ENCODE results near the gene PTRH2. TPM values are rescaled to one million over a fixed set of nuclear protein-coding genes. Genes with fewer than 3 reads are reported as not detected.

The PTRH2 gene
- total RNA-seq, 5 donors from 2014 or later (not counting 1 experiment from before 2014, with no cell fraction given): 5.4 to 18.8 (median 15.3) TPM

DNA sequence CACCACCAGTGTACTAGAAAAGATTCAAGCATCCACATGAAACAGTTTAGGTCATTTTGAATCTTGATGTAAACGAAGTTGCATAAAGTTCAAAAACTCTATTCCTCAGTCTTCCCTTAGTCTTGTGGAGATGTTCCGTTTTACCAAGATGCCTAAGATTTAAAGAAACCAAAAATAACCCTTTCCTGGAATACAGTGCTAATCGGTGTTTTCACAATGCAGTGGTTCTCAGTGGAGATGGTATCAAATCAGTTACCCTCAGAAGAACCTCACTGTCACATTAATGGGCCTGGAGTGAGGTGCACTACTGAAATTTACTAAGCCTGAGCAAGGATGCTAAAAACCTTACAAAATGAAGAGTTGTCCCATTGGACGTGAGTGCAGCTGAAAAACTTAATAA is 9.1 kb downstream of the PTRH2 start:
- Histone ChIP-seq H3K4me3 (ENCODE audit: control insufficient read depth in 1 of 2, extremely low read depth in 1 of 2, low read length in 1 of 2) (no peak overlapping the region), H3K27ac (ENCODE audit: low read length) (no peak overlapping the region), H3K27me3 (replicated peaks in 1 of 2; ENCODE audit: control insufficient read depth in 2 of 2, extremely low read depth in 1 of 2, insufficient read depth in 2 of 2, low read length in 1 of 2) (no peaks in the 10 kb centered on the region), H3K4me1 (ENCODE audit: control insufficient read depth in 1 of 2, extremely low read depth in 1 of 2, insufficient read depth in 2 of 2, low read length in 2 of 2) (peaks cover 2 to 8% of the 10 kb centered on the region in 2 experiments), H3K36me3 (ENCODE audit: control insufficient read depth in 2 of 2, extremely low read depth in 1 of 2, insufficient read depth in 1 of 2, low read length in 1 of 2) (peaks cover 6 to 69% of the 10 kb centered on the region in 2 donors), H3K9me3 (no peaks in the 10 kb centered on the region)
- Mint-ChIP-seq H3K4me1 (peaks cover 52 to 66% (median 54%) of the 10 kb centered on the region in 3 donors), H3K4me3 (no peak overlapping the region), H3K27ac (peak overlapping the region in 1 of 2 donors; percentile 17), H3K9me3 (no peaks in the 10 kb centered on the region), H3K36me3 (peaks cover 45% of the 10 kb centered on the region), H3K27me3 (no peaks in the 10 kb centered on the region)
- 50% methylated on average over 1 of the region's 4 CpGs for WGBS (ENCODE audit: insufficient coverage)
- no peak for DNase-seq
- POLR2A ChIA-PET: no interaction called here
- no peak for ATAC-seq (replicated peaks in 1 of 4)
- CTCF ChIA-PET: no interaction called here

DNA sequence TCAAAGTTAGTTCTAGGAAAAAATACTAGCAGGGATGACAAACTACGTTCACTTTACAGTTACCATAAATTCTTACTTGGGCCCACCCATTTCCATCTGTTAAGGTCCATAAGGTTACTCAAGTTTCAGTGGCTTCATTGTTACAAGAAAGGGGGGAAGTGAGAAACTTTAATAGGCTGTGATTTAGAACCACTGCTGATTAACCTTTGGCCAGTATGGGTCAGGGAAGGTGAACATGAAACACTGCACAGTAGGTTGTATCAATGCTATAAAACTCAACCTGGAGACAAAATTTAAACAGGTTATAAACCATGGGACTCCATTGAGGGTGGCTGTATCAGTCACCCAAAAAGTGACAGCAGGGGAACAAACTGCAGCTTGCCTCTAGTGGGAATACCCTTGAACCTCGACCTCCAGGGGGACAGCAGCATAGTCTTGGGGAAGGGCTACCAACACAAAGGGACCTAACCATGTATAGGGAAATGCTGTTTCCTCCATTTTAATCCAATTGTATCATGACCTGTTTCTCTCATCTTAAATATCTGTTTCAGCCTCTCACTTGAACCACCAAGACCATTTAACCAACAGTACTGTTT is 10.4 kb downstream of the PTRH2 start:
- Mint-ChIP-seq H3K9me3 (no peaks in the 10 kb centered on the region), H3K4me3 (no peak overlapping the region), H3K27ac (peak overlapping the region in 1 of 2 donors; percentile 30), H3K36me3 (peaks cover 51% of the 10 kb centered on the region), H3K4me1 (peaks cover 40 to 54% (median 43%) of the 10 kb centered on the region in 3 donors), H3K27me3 (no peaks in the 10 kb centered on the region)
- POLR2A ChIA-PET: no interaction called here
- 100% methylated on average over 1 of the region's 2 CpGs for WGBS (ENCODE audit: insufficient coverage)
- Histone ChIP-seq H3K27me3 (replicated peaks in 1 of 2; ENCODE audit: control insufficient read depth in 2 of 2, extremely low read depth in 1 of 2, insufficient read depth in 2 of 2, low read length in 1 of 2) (no peaks in the 10 kb centered on the region), H3K9me3 (no peaks in the 10 kb centered on the region), H3K4me1 (ENCODE audit: control insufficient read depth in 1 of 2, extremely low read depth in 1 of 2, insufficient read depth in 2 of 2, low read length in 2 of 2) (peaks cover 2% of the 10 kb centered on the region in 2 experiments), H3K27ac (ENCODE audit: low read length) (no peak overlapping the region), H3K36me3 (ENCODE audit: control insufficient read depth in 2 of 2, extremely low read depth in 1 of 2, insufficient read depth in 1 of 2, low read length in 1 of 2) (peaks cover 10 to 70% of the 10 kb centered on the region in 2 donors), H3K4me3 (ENCODE audit: control insufficient read depth in 1 of 2, extremely low read depth in 1 of 2, low read length in 1 of 2) (no peak overlapping the region)
- CTCF ChIA-PET: interaction anchor here in 1 of 2 donors (0.8 kb wide), 1 partner anchor 55 kb away, joined by 3 read pairs; no protein-coding TSS in a partner anchor
- DNase-seq (no peak), ATAC-seq (replicated peaks in 1 of 4) (no peak)

DNA sequence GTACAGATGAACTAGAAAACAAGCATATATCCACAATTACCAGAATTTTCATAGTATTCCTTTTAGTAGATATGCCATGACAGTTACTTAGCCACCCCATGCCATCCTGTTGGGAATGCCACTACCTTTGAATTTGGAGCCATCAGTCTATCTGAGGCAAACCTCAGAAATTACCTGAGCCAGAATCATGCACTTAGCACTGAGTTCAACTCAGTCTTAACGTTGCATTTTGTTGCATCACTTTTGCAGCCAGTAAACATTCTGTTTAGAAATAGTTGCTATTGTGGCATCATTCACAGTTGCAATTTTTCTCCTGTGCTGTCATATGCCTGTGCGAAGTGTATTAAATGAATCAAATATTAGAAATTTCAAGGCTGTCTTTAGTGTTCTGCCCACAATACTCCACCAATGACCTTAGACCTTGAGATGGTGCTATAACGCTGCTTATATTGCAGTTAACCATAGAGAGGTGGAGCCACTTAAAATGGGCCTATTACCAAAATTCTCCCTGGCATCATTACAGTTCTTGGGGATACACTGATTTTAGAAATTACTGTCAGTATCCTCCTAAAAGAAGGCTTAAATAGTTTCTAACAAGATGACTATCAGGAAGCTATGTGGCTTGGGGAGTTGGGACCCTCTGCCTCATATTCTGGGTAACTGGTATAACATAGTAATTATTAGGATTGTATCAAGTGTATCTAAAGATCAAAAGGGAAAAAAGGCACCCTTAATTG is 11.1 kb downstream of the PTRH2 start:
- Mint-ChIP-seq H3K27me3 (no peaks in the 10 kb centered on the region), H3K27ac (peak overlapping the region; percentile 26 to 49), H3K4me1 (peaks cover 37 to 48% (median 42%) of the 10 kb centered on the region in 3 donors), H3K9me3 (no peaks in the 10 kb centered on the region), H3K36me3 (peaks cover 53% of the 10 kb centered on the region), H3K4me3 (no peak overlapping the region)
- ChIA-PET CTCF (no interaction called here), POLR2A (no interaction called here)
- DNase-seq: no peak
- no peak for ATAC-seq (replicated peaks in 1 of 4)
- peaks cover 10 to 73% of the 10 kb centered on the region in 2 donors for H3K36me3 ChIP-seq (ENCODE audit: control insufficient read depth in 2 of 2, extremely low read depth in 1 of 2, insufficient read depth in 1 of 2, low read length in 1 of 2)
- no peak overlapping the region for H3K4me3 ChIP-seq (ENCODE audit: control insufficient read depth in 1 of 2, extremely low read depth in 1 of 2, low read length in 1 of 2)
- 80% methylated on average over 1 of the region's 3 CpGs for WGBS (ENCODE audit: insufficient coverage)
- peaks cover 2% of the 10 kb centered on the region in 2 experiments for H3K4me1 ChIP-seq (ENCODE audit: control insufficient read depth in 1 of 2, extremely low read depth in 1 of 2, insufficient read depth in 2 of 2, low read length in 2 of 2)
- H3K27ac ChIP-seq (ENCODE audit: low read length): no peak overlapping the region
- no peaks in the 10 kb centered on the region for H3K27me3 ChIP-seq (replicated peaks in 1 of 2; ENCODE audit: control insufficient read depth in 2 of 2, extremely low read depth in 1 of 2, insufficient read depth in 2 of 2, low read length in 1 of 2)
- no peaks in the 10 kb centered on the region for H3K9me3 ChIP-seq

DNA sequence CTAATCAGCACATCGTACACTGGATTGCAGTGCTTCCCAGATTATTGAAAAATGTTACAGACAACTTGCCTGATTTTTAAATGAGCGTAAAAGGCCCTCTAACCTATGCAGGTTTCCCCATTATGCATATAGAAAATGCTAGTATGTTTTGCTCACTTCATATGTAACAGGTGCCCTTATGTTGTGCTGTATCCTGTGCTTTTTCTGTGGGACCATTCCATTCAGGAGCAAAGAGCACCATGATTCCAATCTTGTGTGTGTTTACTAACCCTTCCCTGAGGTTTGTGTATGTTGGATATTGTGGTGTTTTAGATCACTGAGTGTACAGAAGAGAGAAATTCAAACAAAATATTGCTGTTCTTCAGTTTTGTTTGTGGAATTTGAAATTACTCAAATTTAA is 12.9 kb downstream of the PTRH2 start:
- POLR2A ChIA-PET: no interaction called here
- CTCF ChIA-PET: no interaction called here
- no peak for DNase-seq
- H3K4me3 Mint-ChIP-seq: no peak overlapping the region
- Histone ChIP-seq H3K27ac (ENCODE audit: low read length) (no peak overlapping the region), H3K36me3 (ENCODE audit: control insufficient read depth in 2 of 2, extremely low read depth in 1 of 2, insufficient read depth in 1 of 2, low read length in 1 of 2) (peaks cover 10 to 74% of the 10 kb centered on the region in 2 donors), H3K4me3 (ENCODE audit: control insufficient read depth in 1 of 2, extremely low read depth in 1 of 2, low read length in 1 of 2) (no peak overlapping the region), H3K27me3 (replicated peaks in 1 of 2; ENCODE audit: control insufficient read depth in 2 of 2, extremely low read depth in 1 of 2, insufficient read depth in 2 of 2, low read length in 1 of 2) (no peaks in the 10 kb centered on the region), H3K9me3 (no peaks in the 10 kb centered on the region), H3K4me1 (ENCODE audit: control insufficient read depth in 1 of 2, extremely low read depth in 1 of 2, insufficient read depth in 2 of 2, low read length in 2 of 2) (peaks cover 2% of the 10 kb centered on the region in 2 experiments)
- no peaks in the 10 kb centered on the region for H3K27me3 Mint-ChIP-seq
- H3K4me1 Mint-ChIP-seq: peaks cover 21 to 30% (median 26%) of the 10 kb centered on the region in 3 donors
- H3K9me3 Mint-ChIP-seq: no peaks in the 10 kb centered on the region
- H3K27ac Mint-ChIP-seq: peak overlapping the region in 1 of 2 donors; percentile 47
- peaks cover 53% of the 10 kb centered on the region for H3K36me3 Mint-ChIP-seq
- no peak for ATAC-seq (replicated peaks in 1 of 4)
- 100% methylated on average over 1 of the region's 2 CpGs for WGBS (ENCODE audit: insufficient coverage)

DNA sequence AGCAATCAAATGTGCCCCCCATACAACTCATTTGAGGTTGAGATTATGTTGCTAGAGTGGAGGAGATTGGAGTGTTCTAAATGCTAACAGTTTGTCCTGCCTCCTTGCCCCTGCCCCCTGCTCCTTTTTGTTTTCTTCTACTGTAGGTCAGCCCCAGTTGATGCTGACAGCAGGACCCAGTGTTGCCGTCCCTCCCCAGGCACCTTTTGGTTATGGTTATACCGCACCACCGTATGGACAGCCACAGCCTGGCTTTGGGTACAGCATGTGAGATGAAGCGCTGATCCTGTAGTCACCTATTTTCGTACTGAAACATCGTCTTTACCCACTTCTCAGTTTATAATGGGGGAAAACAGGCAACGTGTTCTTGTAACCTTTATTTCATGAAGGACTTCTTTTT is 13.6 kb downstream of the PTRH2 start:
- peaks cover 14 to 24% (median 18%) of the 10 kb centered on the region in 3 donors for H3K4me1 Mint-ChIP-seq
- no peak for ATAC-seq (replicated peaks in 1 of 4)
- no peak overlapping the region for H3K4me3 ChIP-seq (ENCODE audit: control insufficient read depth in 1 of 2, extremely low read depth in 1 of 2, low read length in 1 of 2)

DNA sequence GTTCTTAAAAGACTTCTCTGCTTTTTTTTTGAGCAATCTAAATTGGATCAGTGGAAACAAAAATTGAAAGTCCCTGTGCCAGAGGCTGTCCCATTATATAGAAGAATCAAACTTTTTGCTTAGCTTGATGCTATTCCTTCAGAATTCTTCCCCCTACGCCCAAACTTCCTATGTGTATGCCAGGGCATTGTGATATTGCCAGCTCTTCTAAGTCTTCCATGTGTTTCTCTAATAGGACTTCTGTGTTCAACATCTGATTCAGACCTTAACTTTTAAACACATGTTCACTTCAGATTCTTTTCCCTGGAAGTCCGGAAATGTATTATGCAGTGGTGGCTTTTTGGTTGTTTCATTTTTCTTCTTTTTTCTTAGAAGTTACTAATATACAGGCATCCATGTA is 18.7 kb downstream of the PTRH2 start:
- CTCF ChIA-PET: interaction anchor here (0.6 to 0.7 kb wide), 2 partner anchors 105 to 271 kb away, joined by 3 to 4 read pairs; no protein-coding TSS in a partner anchor
- Histone ChIP-seq H3K4me3 (ENCODE audit: control insufficient read depth in 1 of 2, extremely low read depth in 1 of 2, low read length in 1 of 2) (no peak overlapping the region), H3K4me1 (ENCODE audit: control insufficient read depth in 1 of 2, extremely low read depth in 1 of 2, insufficient read depth in 2 of 2, low read length in 2 of 2) (no peaks in the 10 kb centered on the region), H3K9me3 (no peaks in the 10 kb centered on the region), H3K27ac (ENCODE audit: low read length) (no peak overlapping the region), H3K36me3 (ENCODE audit: control insufficient read depth in 2 of 2, extremely low read depth in 1 of 2, insufficient read depth in 1 of 2, low read length in 1 of 2) (peaks cover 5 to 74% of the 10 kb centered on the region in 2 donors), H3K27me3 (replicated peaks in 1 of 2; ENCODE audit: control insufficient read depth in 2 of 2, extremely low read depth in 1 of 2, insufficient read depth in 2 of 2, low read length in 1 of 2) (no peaks in the 10 kb centered on the region)
- H3K36me3 Mint-ChIP-seq: peaks cover 42% of the 10 kb centered on the region
- ATAC-seq (replicated peaks in 1 of 4): no peak
- H3K9me3 Mint-ChIP-seq: no peaks in the 10 kb centered on the region
- H3K4me3 Mint-ChIP-seq: no peak overlapping the region
- peaks cover 5 to 17% (median 10%) of the 10 kb centered on the region in 3 donors for H3K4me1 Mint-ChIP-seq
- WGBS (ENCODE audit: insufficient coverage): 86% methylated on average over 1 of the region's 2 CpGs
- POLR2A ChIA-PET: no interaction called here
- no peak for DNase-seq
- H3K27ac Mint-ChIP-seq: peak overlapping the region; percentile 3 to 60
- H3K27me3 Mint-ChIP-seq: no peaks in the 10 kb centered on the region

More for the DNA sequence above, 13.6 kb downstream of the PTRH2 start:
- Mint-ChIP-seq H3K4me3 (no peak overlapping the region), H3K9me3 (no peaks in the 10 kb centered on the region), H3K27ac (peak overlapping the region in 1 of 2 donors; percentile 5), H3K27me3 (no peaks in the 10 kb centered on the region), H3K36me3 (peaks cover 48% of the 10 kb centered on the region)
- no peaks in the 10 kb centered on the region for H3K27me3 ChIP-seq (replicated peaks in 1 of 2; ENCODE audit: control insufficient read depth in 2 of 2, extremely low read depth in 1 of 2, insufficient read depth in 2 of 2, low read length in 1 of 2)
- DNase-seq: no peak
- H3K4me1 ChIP-seq (ENCODE audit: control insufficient read depth in 1 of 2, extremely low read depth in 1 of 2, insufficient read depth in 2 of 2, low read length in 2 of 2): peaks cover 0 to 2% of the 10 kb centered on the region in 2 experiments
- ChIA-PET CTCF (no interaction called here), POLR2A (no interaction called here)
- no peak overlapping the region for H3K27ac ChIP-seq (ENCODE audit: low read length)
- peaks cover 8 to 74% of the 10 kb centered on the region in 2 donors for H3K36me3 ChIP-seq (ENCODE audit: control insufficient read depth in 2 of 2, extremely low read depth in 1 of 2, insufficient read depth in 1 of 2, low read length in 1 of 2)
- 93% methylated on average over 4 of the region's 7 CpGs for WGBS (ENCODE audit: insufficient coverage)
- H3K9me3 ChIP-seq: no peaks in the 10 kb centered on the region

All from T-cell (primary cell).